HG03460 (cell line): ENCODE results near the gene TMBIM6.

Source experiments
- ATAC-seq: cut with Tn5 transposase; IDR thresholded peaks from one replicate; pipeline ENCODE4 v1.9.1; 2021; ENCODE audit not compliant: unreplicated experiment

Gene TMBIM6

GRCh38 chr12:49796606-49797448 is 55.5 kb downstream of the TMBIM6 start:
- no peak for ATAC-seq

GRCh38 chr12:49797449-49797776 is 56.1 kb downstream of the TMBIM6 start:
- no peak for ATAC-seq

GRCh38 chr12:49798248-49798647 is 56.9 kb downstream of the TMBIM6 start:
- ATAC-seq = no peak

GRCh38 chr12:49798934-49799333 is 57.6 kb downstream of the TMBIM6 start:
- no peak for ATAC-seq

- ATAC-seq = no peak
Observed at GRCh38 chr12:49800421-49801140, 59.2 kb downstream of the TMBIM6 start.

- ATAC-seq = no peak
Observed at GRCh38 chr12:49801141-49802063, 60.0 kb downstream of the TMBIM6 start.

- ATAC-seq = no peak
Observed at GRCh38 chr12:49803693-49804450, 62.5 kb downstream of the TMBIM6 start.

GRCh38 chr12:49804821-49805220 is 63.5 kb downstream of the TMBIM6 start:
- ATAC-seq = no peak

- no peak for ATAC-seq
Observed at GRCh38 chr12:49805409-49805808, 64.1 kb downstream of the TMBIM6 start.

- no peak for ATAC-seq
Observed at GRCh38 chr12:49806321-49806813, 65.0 kb downstream of the TMBIM6 start.

GRCh38 chr12:49806877-49807276 is 65.5 kb downstream of the TMBIM6 start:
- ATAC-seq = no peak

GRCh38 chr12:49807991-49808580 is 66.7 kb downstream of the TMBIM6 start:
- no peak for ATAC-seq

GRCh38 chr12:49808686-49809380 is 67.5 kb downstream of the TMBIM6 start:
- no peak for ATAC-seq

GRCh38 chr12:49809381-49809905 is 68.1 kb downstream of the TMBIM6 start:
- no peak for ATAC-seq

GRCh38 chr12:49809906-49810389 is 68.6 kb downstream of the TMBIM6 start:
- ATAC-seq = no peak

- ATAC-seq = no peak
Observed at GRCh38 chr12:49811136-49811535, 69.8 kb downstream of the TMBIM6 start.

GRCh38 chr12:49811961-49812401 is 70.6 kb downstream of the TMBIM6 start:
- no peak for ATAC-seq

- ATAC-seq = no peak
Observed at GRCh38 chr12:49813131-49813530, 71.8 kb downstream of the TMBIM6 start.
